ENCODE results near the gene SLC35D1.
"Not testable (repeated sequence)": the region's sequence is repeated elsewhere in the genome, so short reads cannot be mapped to it uniquely, and the experiment has no call there.

The SLC35D1 gene

DNA sequence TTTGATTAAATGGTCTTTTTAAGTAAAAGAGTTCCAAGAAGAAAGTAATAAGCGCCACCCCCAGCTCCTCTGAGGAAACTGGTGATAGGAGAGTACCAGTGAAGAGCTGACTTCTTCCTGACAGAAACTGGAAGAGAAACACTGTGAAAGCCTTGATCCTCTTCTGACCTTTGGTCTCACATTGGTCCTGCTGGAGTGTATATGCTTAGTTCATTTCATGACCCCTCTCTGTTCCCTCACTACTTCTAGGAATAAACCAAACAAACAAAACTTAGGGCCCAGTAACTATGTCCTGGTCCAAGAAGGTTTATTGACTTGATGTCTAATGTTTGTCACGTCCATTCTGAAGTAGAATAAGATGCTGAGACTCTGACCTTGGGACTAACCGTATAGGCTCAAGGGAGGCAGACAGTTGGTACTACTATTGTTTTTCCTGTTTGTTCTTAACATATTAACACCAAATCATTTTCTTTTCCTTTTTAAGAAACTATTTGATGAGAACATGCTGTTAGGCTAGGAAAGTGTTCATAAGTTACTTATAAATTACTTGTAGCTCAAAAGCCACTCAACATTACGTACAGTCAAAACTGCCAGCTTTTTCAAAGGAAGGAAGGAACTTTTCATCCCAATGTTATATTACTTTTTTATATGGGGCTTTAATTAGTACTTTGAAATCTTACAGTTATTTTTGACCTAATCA, 71.2 kb downstream of the SLC35D1 start:
- DNase-seq = no peak

DNA sequence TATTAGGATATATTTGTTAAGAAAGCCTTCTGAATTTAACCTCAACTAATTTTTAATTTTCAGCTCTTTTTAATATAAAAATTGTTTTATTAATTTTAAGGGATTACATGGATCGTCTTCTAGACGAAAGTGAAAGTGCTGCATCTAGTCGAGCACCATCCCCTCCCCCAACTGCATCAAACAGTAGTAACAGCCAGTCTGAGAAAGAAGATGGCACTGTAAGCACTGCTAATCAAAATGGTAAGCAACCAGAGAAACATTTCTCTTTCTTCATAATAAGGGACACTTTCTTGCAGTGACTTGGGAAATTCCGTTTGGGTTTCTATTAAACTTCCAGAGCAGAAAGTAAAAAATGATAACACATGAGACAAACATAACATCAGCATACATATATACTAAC, 72.3 kb downstream of the SLC35D1 start:
- DNase-seq = no peak

DNA sequence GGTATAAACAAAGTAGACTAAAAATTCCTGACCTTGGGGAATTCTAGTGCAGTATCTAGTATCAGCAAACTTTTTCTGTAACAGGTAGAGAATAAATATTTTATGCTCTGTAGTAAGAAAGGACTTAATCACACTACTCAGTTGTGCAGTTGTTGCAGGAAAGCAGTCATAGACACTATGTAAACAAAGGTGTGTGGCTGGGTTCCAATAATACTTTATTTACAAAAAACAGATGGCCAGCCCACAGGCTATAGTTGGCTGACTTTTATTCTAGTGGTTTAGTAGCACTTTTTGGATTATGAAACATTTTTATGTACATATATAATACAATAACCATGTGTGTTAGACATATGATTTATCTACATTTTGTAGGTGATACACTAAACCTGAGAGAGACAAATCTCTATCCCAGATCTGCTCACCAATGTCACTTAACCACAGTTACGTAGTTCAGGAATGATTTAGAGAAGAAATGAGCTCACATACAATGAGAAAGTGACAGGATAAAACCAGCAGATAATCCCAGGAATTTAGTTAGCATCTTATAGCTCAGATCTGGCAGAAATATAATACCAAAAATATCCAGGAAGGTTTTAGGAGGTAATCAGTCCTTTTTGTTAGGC, 73.1 kb downstream of the SLC35D1 start:
- DNase-seq = no peak

DNA sequence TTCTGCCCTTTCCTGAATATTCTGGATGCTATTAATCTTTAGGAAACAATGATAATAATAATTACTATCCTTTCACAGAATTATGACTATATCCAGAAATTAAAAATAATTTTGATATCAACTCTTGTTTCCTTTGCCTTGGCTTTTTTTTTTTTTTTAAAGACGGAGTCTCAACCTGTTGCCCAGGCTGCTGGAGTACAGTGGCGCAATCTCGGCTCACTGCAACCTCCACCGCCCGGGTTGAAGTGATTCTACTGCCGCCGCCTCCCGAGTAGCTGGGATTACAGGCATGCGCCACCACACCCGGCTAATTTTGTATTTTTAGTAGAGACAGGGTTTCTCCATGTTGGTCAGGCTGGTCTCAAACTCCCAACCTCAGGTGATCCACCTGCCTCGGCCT, 74.3 kb downstream of the SLC35D1 start:
- not testable (repeated sequence) for DNase-seq

GRCh38 chr1:66978201-66978600, 75.7 kb downstream of the SLC35D1 start:
- no peak for DNase-seq

- DNase-seq = no peak
Measured at GRCh38 chr1:66968574-66968973, 85.4 kb downstream of the SLC35D1 start.

DNA sequence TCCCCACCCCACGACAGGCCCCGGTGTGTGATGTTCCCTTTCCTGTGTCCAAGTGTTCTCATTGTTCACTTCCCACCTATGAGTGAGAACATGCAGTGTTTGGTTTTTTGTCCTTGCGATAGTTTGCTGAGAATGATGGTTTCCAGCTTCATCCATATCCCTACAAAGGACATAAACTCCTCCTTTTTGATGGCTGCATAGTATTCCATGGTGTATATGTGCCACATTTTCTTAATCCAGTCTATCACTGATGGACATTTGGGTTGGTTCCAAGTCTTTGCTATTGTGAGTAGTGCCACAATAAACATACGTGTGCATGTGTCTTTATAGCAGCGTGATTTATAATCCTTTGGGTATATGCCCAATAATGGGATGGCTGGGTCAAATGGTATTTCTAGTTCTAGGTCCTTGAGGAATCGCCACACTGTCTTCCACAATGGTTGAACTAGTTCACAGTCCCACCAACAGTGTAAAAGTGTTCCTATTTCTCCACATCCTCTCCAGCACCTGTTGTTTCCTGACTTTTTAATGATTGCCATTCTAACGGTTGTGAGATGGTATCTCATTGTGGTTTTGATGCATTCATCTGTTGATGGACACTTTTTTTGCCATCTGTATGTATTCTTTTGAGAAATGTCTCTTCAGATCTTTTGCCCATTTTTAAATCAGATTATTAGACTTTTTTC, 87.6 kb downstream of the SLC35D1 start:
- DNase-seq = not testable (repeated sequence)

GRCh38 chr1:66957938-66958337, 96.0 kb downstream of the SLC35D1 start:
- no peak for DNase-seq

GRCh38 chr1:66954208-66954607, 99.7 kb downstream of the SLC35D1 start:
- DNase-seq = no peak

DNA sequence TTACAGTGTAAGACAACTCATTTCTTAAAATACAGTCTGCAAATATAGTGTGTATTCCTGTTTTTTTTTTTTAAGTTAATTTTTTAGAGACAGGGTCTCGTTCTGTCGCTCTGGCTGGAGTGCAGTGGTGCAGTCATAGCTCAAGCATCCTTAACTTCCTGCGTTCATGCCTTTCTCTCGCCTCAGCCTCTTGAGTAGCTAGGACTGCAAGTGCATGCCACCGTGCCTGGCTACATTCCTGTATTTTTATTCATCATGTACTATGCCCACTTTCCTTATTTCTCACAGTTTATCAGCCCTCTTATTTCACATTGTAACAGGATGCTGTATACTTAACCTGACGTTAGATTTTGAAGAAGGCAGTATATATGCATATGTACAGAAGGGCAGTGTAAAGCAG, 102.4 kb downstream of the SLC35D1 start:
- no peak for DNase-seq
